ENCODE measurements around the gene JAZF1. TPM values are rescaled to one million over a fixed set of nuclear protein-coding genes. Genes with fewer than 3 reads are reported as not detected.

Gene JAZF1
- polyA plus RNA-seq, 3 donors: 12.1 to 18.1 (median 17.2) TPM

DNA sequence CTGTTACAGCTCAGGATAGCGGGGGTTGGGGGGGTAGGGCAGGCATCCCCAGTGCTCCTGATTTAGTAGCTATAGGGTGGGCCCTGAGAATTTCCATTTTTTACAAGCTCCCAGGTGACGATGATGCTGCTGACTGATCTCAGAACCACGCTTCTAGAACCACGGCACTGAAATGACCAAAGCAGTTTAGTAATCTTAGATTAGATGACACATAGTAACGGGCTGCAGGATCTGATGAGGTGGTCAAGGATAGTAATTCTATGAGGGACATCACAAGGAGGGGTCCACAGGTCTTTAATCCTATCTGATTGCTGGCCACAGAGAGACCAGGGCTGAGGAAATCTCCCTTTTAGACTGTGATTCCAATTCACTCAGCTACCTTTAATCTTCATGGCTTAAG is 167.2 kb downstream of the JAZF1 start:
- peaks cover 3 to 45% of the 10 kb centered on the region in 2 donors for H3K36me3 ChIP-seq (replicated peaks in 1 of 2; ENCODE audit: control insufficient read depth in 1 of 2, insufficient read depth in 2 of 2, low read length in 2 of 2)
- no peaks in the 10 kb centered on the region for H3K79me2 ChIP-seq (ENCODE audit: insufficient read depth, low read length)
- DNase-seq: no peak
- H3K4me1 ChIP-seq (ENCODE audit: control insufficient read depth in 1 of 2, insufficient read depth in 2 of 2, low read length in 2 of 2): no peaks in the 10 kb centered on the region
- H3K4me1 Mint-ChIP-seq: no peaks in the 10 kb centered on the region
- WGBS (ENCODE audit: insufficient coverage): 96% methylated on average over 4 of the region's 5 CpGs
- peaks cover 93% of the 10 kb centered on the region for H4K20me1 ChIP-seq (ENCODE audit: insufficient read depth, low read length)
- no peak overlapping the region for H3K27ac Mint-ChIP-seq
- no peak overlapping the region for H3K4me3 ChIP-seq (replicated peaks in 1 of 3; ENCODE audit: low read depth in 2 of 3, low read length in 3 of 3)
- intact Hi-C loops (cut with micrococcal nuclease): no loop called here
- peaks cover 3 to 10% (median 5%) of the 10 kb centered on the region in 3 donors for H3K27me3 Mint-ChIP-seq (ENCODE audit: low read depth in 3 of 3)
- H3K27ac ChIP-seq (ENCODE audit: low read depth in 1 of 2, low read length in 2 of 2): no peak overlapping the region
- TF ChIP-seq CTCF (IDR thresholded peaks at IDR 0.05): no peak
- no peak overlapping the region for H3K4me3 Mint-ChIP-seq
- peaks cover 8 to 13% (median 11%) of the 10 kb centered on the region in 7 donors for H3K9me3 Mint-ChIP-seq
- H3K36me3 Mint-ChIP-seq: peaks cover 32 to 41% of the 10 kb centered on the region in 2 donors
- no peaks in the 10 kb centered on the region for H3K27me3 ChIP-seq (ENCODE audit: control insufficient read depth in 2 of 2, insufficient read depth in 2 of 2, low read length in 2 of 2)
- no peak overlapping the region for H3K4me2 ChIP-seq (replicated peaks; ENCODE audit: extremely low read depth, low read length, poor library complexity, severe bottlenecking)
- no peak overlapping the region for H2AFZ ChIP-seq (ENCODE audit: insufficient read depth, low read depth, low read length, poor library complexity, severe bottlenecking)
- peaks cover 7% of the 10 kb centered on the region in 2 donors for H3K9me3 ChIP-seq (replicated peaks in 1 of 2; ENCODE audit: control insufficient read depth in 1 of 2, insufficient read depth in 1 of 2, low read length in 2 of 2)
- H3K9ac ChIP-seq (ENCODE audit: insufficient read depth, low read length, poor library complexity, severe bottlenecking): no peak overlapping the region

DNA sequence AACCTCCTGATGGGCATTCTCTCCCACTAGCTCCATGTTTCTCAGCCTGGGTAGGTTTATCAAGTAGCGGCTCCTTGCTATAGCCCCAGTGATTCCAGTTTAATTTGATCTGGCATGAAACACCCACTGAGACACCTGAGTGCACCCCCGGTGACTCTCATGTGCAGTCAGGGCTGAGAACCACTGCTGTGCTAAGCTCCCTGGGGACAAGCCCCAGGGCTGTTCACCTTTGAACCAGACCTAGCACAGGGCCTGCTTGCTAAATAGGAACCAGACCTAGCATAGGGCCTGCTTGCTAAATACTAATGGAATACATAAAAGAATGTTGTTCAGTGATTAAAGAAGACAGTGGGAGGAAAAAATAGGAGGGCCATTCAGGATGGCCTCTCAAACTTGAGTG is 167.6 kb downstream of the JAZF1 start:
- Mint-ChIP-seq H3K4me1 (no peaks in the 10 kb centered on the region), H3K9me3 (peaks cover 8 to 13% (median 11%) of the 10 kb centered on the region in 7 donors), H3K36me3 (peaks cover 28 to 39% of the 10 kb centered on the region in 2 donors), H3K27me3 (ENCODE audit: low read depth in 3 of 3) (peaks cover 3 to 10% (median 5%) of the 10 kb centered on the region in 3 donors), H3K27ac (peak overlapping the region in 1 of 7 donors; percentile 9), H3K4me3 (no peak overlapping the region)
- Histone ChIP-seq H3K79me2 (ENCODE audit: insufficient read depth, low read length) (no peaks in the 10 kb centered on the region), H3K4me2 (replicated peaks; ENCODE audit: extremely low read depth, low read length, poor library complexity, severe bottlenecking) (no peak overlapping the region), H3K36me3 (replicated peaks in 1 of 2; ENCODE audit: control insufficient read depth in 1 of 2, insufficient read depth in 2 of 2, low read length in 2 of 2) (peaks cover 3 to 41% of the 10 kb centered on the region in 2 donors), H2AFZ (ENCODE audit: insufficient read depth, low read depth, low read length, poor library complexity, severe bottlenecking) (no peak overlapping the region), H3K27ac (ENCODE audit: low read depth in 1 of 2, low read length in 2 of 2) (no peak overlapping the region), H3K27me3 (ENCODE audit: control insufficient read depth in 2 of 2, insufficient read depth in 2 of 2, low read length in 2 of 2) (no peaks in the 10 kb centered on the region), H3K9me3 (replicated peaks in 1 of 2; ENCODE audit: control insufficient read depth in 1 of 2, insufficient read depth in 1 of 2, low read length in 2 of 2) (peaks cover 7% of the 10 kb centered on the region in 2 donors), H3K4me1 (ENCODE audit: control insufficient read depth in 1 of 2, insufficient read depth in 2 of 2, low read length in 2 of 2) (no peaks in the 10 kb centered on the region), H4K20me1 (ENCODE audit: insufficient read depth, low read length) (peaks cover 93% of the 10 kb centered on the region), H3K9ac (ENCODE audit: insufficient read depth, low read length, poor library complexity, severe bottlenecking) (no peak overlapping the region), H3K4me3 (replicated peaks in 1 of 3; ENCODE audit: low read depth in 2 of 3, low read length in 3 of 3) (no peak overlapping the region)
- intact Hi-C loops (cut with micrococcal nuclease): no loop called here
- TF ChIP-seq CTCF (IDR thresholded peaks at IDR 0.05): no peak
- DNase-seq: no peak
- WGBS (ENCODE audit: insufficient coverage): 94% methylated on average over 2 of the region's 2 CpGs
